WI38 (cell line): ENCODE measurements around the gene UGP2.
A peak's percentile ranks its signal among the peaks of the same experiment; 100 is the strongest.

Experiments used
- H3K4me3 ChIP-seq: 2 replicates; pipeline ENCODE4 v1.5.1; 2011; ENCODE audit warnings: low read depth, mild to moderate bottlenecking, control low read depth, low read length
- CTCF ChIP-seq: IDR thresholded peaks from 2 replicates; pipeline ENCODE4 v1.5.1; 2012; ENCODE audit warnings: low read depth, mild to moderate bottlenecking, control low read depth, low read length

The UGP2 gene

GRCh38 chr2:63840081-63840784 is 1.5 kb upstream of the UGP2 start:
- H3K4me3 ChIP-seq = peak overlapping the region; percentile 76
- TF ChIP-seq CTCF = no peak

GRCh38 chr2:63840785-63841253 is 877 bp upstream of the UGP2 start:
- H3K4me3 ChIP-seq = peak overlapping the region; percentile 76
- no peak for TF ChIP-seq CTCF

- no peak for TF ChIP-seq CTCF
- H3K4me3 ChIP-seq = peak overlapping the region; percentile 76
Measured at GRCh38 chr2:63842149-63843061, 709 bp downstream of the UGP2 start.

- H3K4me3 ChIP-seq = peak overlapping the region; percentile 76
- TF ChIP-seq CTCF = no peak
Measured at GRCh38 chr2:63843093-63843492, 1.4 kb downstream of the UGP2 start.

- H3K4me3 ChIP-seq = peak overlapping the region; percentile 76
- no peak for TF ChIP-seq CTCF
Measured at GRCh38 chr2:63843791-63844190, 2.1 kb downstream of the UGP2 start.

GRCh38 chr2:63844616-63845015 is 2.9 kb downstream of the UGP2 start:
- no peak for TF ChIP-seq CTCF
- H3K4me3 ChIP-seq = no peak overlapping the region

- no peak for TF ChIP-seq CTCF
- no peak overlapping the region for H3K4me3 ChIP-seq
Measured at GRCh38 chr2:63845866-63846265, 4.2 kb downstream of the UGP2 start.
